Ovary (tissue), 9 donors: ENCODE data around the gene DCST1. TPM values are rescaled to one million over a fixed set of nuclear protein-coding genes. Genes with fewer than 3 reads are reported as not detected.

Experiments
- DNase-seq, 5 donors: peaks; one replicate each; pipeline ENCODE4 v3.0.0-alpha.2; 2019 to 2020
- H3K27ac ChIP-seq, 2 donors: fragments of 200-600 bp; one replicate each; pipeline versions ENCODE4 v1.5.1 to v1.8.0; 2019 to 2022
- H3K27me3 ChIP-seq: fragments of 200-600 bp; one replicate; pipeline ENCODE4 v1.8.0; 2022
- H3K36me3 ChIP-seq: fragments of 200-600 bp; sonication (generic); one replicate; pipeline ENCODE4 v1.5.1; 2019
- H3K4me1 ChIP-seq: one replicate; pipeline ENCODE4 v1.8.1; 2013; ENCODE audit warnings: mild to moderate bottlenecking, moderate library complexity; ENCODE audit not compliant: insufficient read depth
- H3K4me3 ChIP-seq: fragments of 200-600 bp; sonication (generic); one replicate; pipeline ENCODE4 v1.5.1; 2017
- H3K9me3 ChIP-seq, 2 donors: fragments of 200-600 bp in 1 of 2; sonication (generic) in 1 of 2; one replicate each; pipeline versions ENCODE4 v1.5.1 to v1.8.1; 2013 to 2019; ENCODE audit warnings: mild to moderate bottlenecking in 1 of 2, moderate library complexity in 1 of 2
- CTCF ChIP-seq, 3 donors: fragments of 450-650 bp in 2 of 3; fragments of 200-600 bp in 1 of 3; IDR thresholded peaks; one replicate each; pipeline versions ENCODE4 v1.5.1 to v1.8.0; 2016 to 2022; ENCODE audit warnings: antibody characterized with exemption in 3 of 3, mild to moderate bottlenecking in 1 of 3
- EP300 ChIP-seq: sonication (generic); formaldehyde crosslinking; IDR thresholded peaks from one replicate; pipeline ENCODE4 v1.6.1; 2017; ENCODE audit warnings: antibody characterized with exemption
- POLR2A ChIP-seq: fragments of 450-650 bp; IDR thresholded peaks from one replicate; pipeline ENCODE4 v1.6.1; 2017; ENCODE audit warnings: antibody characterized with exemption, mild to moderate bottlenecking, moderate library complexity
- WGBS, 3 donors: extraction: QIAGEN DNeasy Blood & Tissue Kit in 1 of 3; methylation state at CpG; one replicate each; pipeline versions ENCODE4 v1.1.5 to v1.1.7; 2013 to 2017; 5-methylcytosine and 5-hydroxymethylcytosine counted together
- intact Hi-C, 4 donors: fragments of 100-400 bp; cut with DNase I; formaldehyde crosslinking; loops; one replicate each; pipeline versions ENCODE4 v1.11.0 to v1.15.1; 2022 to 2023
- polyA plus RNA-seq, 2 donors: library from polyadenylated mRNA; stranded (reverse); fragments of 200-250 nt in 1 of 2; fragments of 350-450 nt in 1 of 2; fragmentation: Illumina TruSeq in 1 of 2; extraction: RNeasy Lipid Tissue Mini Kit (QIAGEN cat#74804) in 1 of 2; gene quantifications; one replicate each; pipeline ENCODE4 v1.2.3, GENCODE V29; 2013 to 2014
- total RNA-seq, 7 donors: library from RNA; depleted of rRNA in 2 of 7; stranded (reverse); fragments of >200 nt in 2 of 7; fragmentation: NEBNext Ultra II Directional in 3 of 7; extraction: Animal tissue kit (Norgen Biotek cat#: 25700) in 3 of 7; gene quantifications; one replicate each; pipeline versions ENCODE4 v1.1.0 to v1.2.4, GENCODE V29; 2016 to 2023
- donor health status: DM: no; HTN: no; CAD: no; lungs with moderate emphysema.
- donor health status: DM: no; HTN: no; CAD: no.
- donor health status: Bipolar disorder and iron deficiency.
- donor health status: DM: yes; HTN: yes; CAD: no.
- donor health status: DM: no; HTN: no; CAD: no.
- donor health status: DM: yes; HTN: yes; CAD: no.

DCST1 gene
- total and polyA plus RNA-seq, 9 donors: 0.06 to 0.80 (median 0.30) TPM; not detected in 4

- intact Hi-C loops: no loop called here
- no peaks in the 10 kb centered on the region for H3K27me3 ChIP-seq
- H3K27ac ChIP-seq: no peak overlapping the region
- H3K36me3 ChIP-seq: no peaks in the 10 kb centered on the region
- no peak for DNase-seq
- no peak for TF ChIP-seq CTCF (IDR thresholded peaks at IDR 0.05)
- no peak for TF ChIP-seq POLR2A
- no peak for TF ChIP-seq EP300
- no peaks in the 10 kb centered on the region for H3K4me1 ChIP-seq
- 86 to 92% (median 87%) methylated on average over 9 of the region's 9 CpGs for WGBS, 3 donors
- H3K9me3 ChIP-seq: no peaks in the 10 kb centered on the region
- no peak overlapping the region for H3K4me3 ChIP-seq
Observed at GRCh38 chr1:155024315-155024714, 9.3 kb upstream of the DCST1 start.

GRCh38 chr1:155026154-155026553, 7.5 kb upstream of the DCST1 start:
- Histone ChIP-seq H3K36me3 (no peaks in the 10 kb centered on the region), H3K27ac (no peak overlapping the region), H3K9me3 (no peaks in the 10 kb centered on the region), H3K4me3 (no peak overlapping the region), H3K27me3 (no peaks in the 10 kb centered on the region), H3K4me1 (no peaks in the 10 kb centered on the region)
- TF ChIP-seq EP300: no peak
- no peak for TF ChIP-seq CTCF (IDR thresholded peaks at IDR 0.05)
- no peak for TF ChIP-seq POLR2A
- DNase-seq: no peak
- intact Hi-C loops: no loop called here
- 54 to 62% (median 55%) methylated on average over 9 of the region's 9 CpGs for WGBS, 3 donors

GRCh38 chr1:155026588-155026987, 7.0 kb upstream of the DCST1 start:
- Histone ChIP-seq H3K9me3 (no peaks in the 10 kb centered on the region), H3K27me3 (no peaks in the 10 kb centered on the region), H3K27ac (no peak overlapping the region), H3K36me3 (no peaks in the 10 kb centered on the region), H3K4me1 (no peaks in the 10 kb centered on the region), H3K4me3 (no peak overlapping the region)
- intact Hi-C loops: no loop called here
- WGBS, 3 donors: 82 to 92% (median 89%) methylated on average over 6 of the region's 6 CpGs
- no peak for DNase-seq
- TF ChIP-seq CTCF (IDR thresholded peaks at IDR 0.05): no peak
- no peak for TF ChIP-seq POLR2A
- no peak for TF ChIP-seq EP300

GRCh38 chr1:155029513-155030242, 3.9 kb upstream of the DCST1 start:
- Histone ChIP-seq H3K4me1 (no peaks in the 10 kb centered on the region), H3K9me3 (no peaks in the 10 kb centered on the region), H3K27ac (no peak overlapping the region), H3K4me3 (no peak overlapping the region), H3K36me3 (no peaks in the 10 kb centered on the region), H3K27me3 (no peaks in the 10 kb centered on the region)
- 71 to 82% (median 74%) methylated on average over 16 of the region's 16 CpGs for WGBS, 3 donors
- TF ChIP-seq POLR2A (no peak), EP300 (no peak)
- intact Hi-C loops: no loop called here
- DNase-seq: no peak

- WGBS, 3 donors: 82 to 86% (median 86%) methylated on average over 15 of the region's 15 CpGs
Observed at GRCh38 chr1:155030243-155030795, 3.3 kb upstream of the DCST1 start.

More at GRCh38 chr1:155030243-155030795, 3.3 kb upstream of the DCST1 start:
- Histone ChIP-seq H3K4me3 (no peak overlapping the region), H3K4me1 (no peaks in the 10 kb centered on the region), H3K27me3 (no peaks in the 10 kb centered on the region), H3K9me3 (no peaks in the 10 kb centered on the region), H3K27ac (no peak overlapping the region), H3K36me3 (no peaks in the 10 kb centered on the region)
- intact Hi-C loops: no loop called here
- DNase-seq: no peak
- TF ChIP-seq EP300 (no peak), CTCF (IDR thresholded peaks at IDR 0.05) (no peak), POLR2A (no peak)
